Suprapubic skin (tissue), 3 donors: ENCODE results near the gene HLCS.

ENCODE experiments used
- CTCF ChIP-seq, 2 donors: fragments of 200-600 bp in 1 of 2; fragments of 450-650 bp in 1 of 2; sonication (generic) in 1 of 2; IDR thresholded peaks; one replicate each; pipeline ENCODE4 v1.5.1; 2016 to 2019; ENCODE audit warnings: antibody characterized with exemption in 2 of 2, mild to moderate bottlenecking in 1 of 2, moderate library complexity in 1 of 2
- EP300 ChIP-seq: sonication (generic); formaldehyde crosslinking; IDR thresholded peaks from one replicate; pipeline ENCODE4 v1.6.1; 2017; ENCODE audit warnings: antibody characterized with exemption
- POLR2A ChIP-seq, 2 donors: fragments of 450-650 bp; IDR thresholded peaks; one replicate each; pipeline ENCODE4 v1.6.1; 2017; ENCODE audit warnings: antibody characterized with exemption in 2 of 2, mild to moderate bottlenecking in 2 of 2, moderate library complexity in 2 of 2

- TF ChIP-seq CTCF (IDR thresholded peaks at IDR 0.05) (no peak), POLR2A (IDR thresholded peaks at IDR 0.05) (no peak), EP300 (no peak)
These were observed 203.2 kb downstream of the HLCS start for GRCh38 chr21:36763305-36763704.
